NB4 (cell line): Measurements from ENCODE around the gene ALPG.

Experiments
- CTCF ChIP-seq: IDR thresholded peaks from one replicate; pipeline ENCODE4 v1.5.1; 2012; ENCODE audit warnings: low read depth, low read length
- POLR2A ChIP-seq: IDR thresholded peaks from 2 replicates; pipeline ENCODE4 v1.6.1; 2011; ENCODE audit warnings: mild to moderate bottlenecking; ENCODE audit not compliant: insufficient read length; ENCODE audit errors: extremely low read depth

- TF ChIP-seq POLR2A = no peak
- TF ChIP-seq CTCF = no peak
These were observed 52.2 kb downstream of the ALPG start for GRCh38 chr2:232458661-232459418.
